ENCODE data around the gene ZDHHC19. TPM values are rescaled to one million over a fixed set of nuclear protein-coding genes. Genes with fewer than 3 reads are reported as not detected.

Gene ZDHHC19
- total RNA-seq, 4 donors from 2014 or later, result 2.2 TPM; not detected in 3

GRCh38 chr3:196162679-196163078, 48.5 kb downstream of the ZDHHC19 start:
- intact Hi-C loops (cut with DNase I; ENCODE audit: low total_unique reads), result no loop called here
- no peaks in the 10 kb centered on the region for H3K36me3 ChIP-seq
- no peak overlapping the region for H3K27ac ChIP-seq
- H3K9me3 ChIP-seq, result no peaks in the 10 kb centered on the region
- TF ChIP-seq CTCF (IDR thresholded peaks at IDR 0.05) (no peak), POLR2A (IDR thresholded peaks at IDR 0.05) (no peak)
- DNase-seq, result no peak
- no peaks in the 10 kb centered on the region for H3K27me3 ChIP-seq
- H3K4me1 ChIP-seq, result no peaks in the 10 kb centered on the region
- H3K4me3 ChIP-seq, result no peak overlapping the region

- no peaks in the 10 kb centered on the region for H3K27me3 ChIP-seq
- no peaks in the 10 kb centered on the region for H3K4me1 ChIP-seq
- no peak overlapping the region for H3K4me3 ChIP-seq
- H3K36me3 ChIP-seq, result no peaks in the 10 kb centered on the region
- no peaks in the 10 kb centered on the region for H3K9me3 ChIP-seq
- no peak for DNase-seq
- H3K27ac ChIP-seq, result no peak overlapping the region
- intact Hi-C loops (cut with DNase I; ENCODE audit: low total_unique reads), result no loop called here
- TF ChIP-seq POLR2A (IDR thresholded peaks at IDR 0.05), result no peak
- no peak for TF ChIP-seq CTCF (IDR thresholded peaks at IDR 0.05)
Observed at GRCh38 chr3:196159952-196160804, 51.0 kb downstream of the ZDHHC19 start.

GRCh38 chr3:196159526-196159925, 51.7 kb downstream of the ZDHHC19 start:
- Histone ChIP-seq H3K27ac (no peak overlapping the region), H3K36me3 (no peaks in the 10 kb centered on the region), H3K4me1 (no peaks in the 10 kb centered on the region), H3K9me3 (no peaks in the 10 kb centered on the region), H3K27me3 (no peaks in the 10 kb centered on the region), H3K4me3 (no peak overlapping the region)
- DNase-seq, result no peak
- TF ChIP-seq CTCF (IDR thresholded peaks at IDR 0.05) (no peak), POLR2A (IDR thresholded peaks at IDR 0.05) (no peak)
- intact Hi-C loops (cut with DNase I; ENCODE audit: low total_unique reads), result no loop called here

GRCh38 chr3:196156160-196156559, 55.0 kb downstream of the ZDHHC19 start:
- intact Hi-C loops (cut with DNase I; ENCODE audit: low total_unique reads), result no loop called here
- Histone ChIP-seq H3K9me3 (no peaks in the 10 kb centered on the region), H3K36me3 (no peaks in the 10 kb centered on the region), H3K4me3 (no peak overlapping the region), H3K27ac (no peak overlapping the region), H3K27me3 (no peaks in the 10 kb centered on the region), H3K4me1 (no peaks in the 10 kb centered on the region)
- DNase-seq, result no peak
- TF ChIP-seq CTCF (IDR thresholded peaks at IDR 0.05), result no peak
- no peak for TF ChIP-seq POLR2A (IDR thresholded peaks at IDR 0.05)

- H3K4me3 ChIP-seq, result no peak overlapping the region
- H3K4me1 ChIP-seq, result no peaks in the 10 kb centered on the region
- no peak overlapping the region for H3K27ac ChIP-seq
- H3K9me3 ChIP-seq, result peaks cover 0 to 8% of the 10 kb centered on the region in 2 donors
- no peaks in the 10 kb centered on the region for H3K36me3 ChIP-seq
- intact Hi-C loops (cut with DNase I; ENCODE audit: low total_unique reads), result no loop called here
- H3K27me3 ChIP-seq, result no peaks in the 10 kb centered on the region
- TF ChIP-seq CTCF (IDR thresholded peaks at IDR 0.05), result no peak
- no peak for TF ChIP-seq POLR2A (IDR thresholded peaks at IDR 0.05)
- DNase-seq, result no peak
Observed at GRCh38 chr3:196150481-196150880, 60.7 kb downstream of the ZDHHC19 start.
